Fibroblast of the conjunctiva (primary cell): ENCODE data around the gene GLYR1.
A peak's percentile ranks its signal among the peaks of the same experiment; 100 is the strongest.
"Not testable (repeated sequence)": the region's sequence is repeated elsewhere in the genome, so short reads cannot be mapped to it uniquely, and the experiment has no call there.

Source experiments
- DNase-seq: peaks from one replicate; pipeline ENCODE4 v3.0.0-alpha.2; 2010; ENCODE audit warnings: low read depth

GLYR1 gene

GRCh38 chr16:4787627-4788482, 59.2 kb downstream of the GLYR1 start, which contains the start of gene SEPTIN12:
Gene SEPTIN12 (minus strand): TSS chr16:4788345. CDS start chr16:4787645, 700 bp downstream.
- DNase-seq: no peak

- DNase-seq: no peak
Measured at GRCh38 chr16:4787068-4787467, 60.0 kb downstream of the GLYR1 start.

- DNase-seq: no peak
Measured at GRCh38 chr16:4785758-4786433, 61.2 kb downstream of the GLYR1 start.

- not testable (repeated sequence) for DNase-seq
Measured at GRCh38 chr16:4784444-4784987, 62.6 kb downstream of the GLYR1 start.

GRCh38 chr16:4783951-4784336, 63.1 kb downstream of the GLYR1 start:
- no peak for DNase-seq

GRCh38 chr16:4783251-4783950, 63.7 kb downstream of the GLYR1 start:
- no peak for DNase-seq

GRCh38 chr16:4780235-4780634, 66.9 kb downstream of the GLYR1 start:
- DNase-seq: no peak

- DNase-seq: no peak
Measured at GRCh38 chr16:4778050-4778392, 69.1 kb downstream of the GLYR1 start.

- DNase-seq: no peak
Measured at GRCh38 chr16:4777339-4778049, 69.6 kb downstream of the GLYR1 start.

- no peak for DNase-seq
Measured at GRCh38 chr16:4776141-4776705, 70.9 kb downstream of the GLYR1 start.

- DNase-seq: no peak
Measured at GRCh38 chr16:4775005-4775404, 72.1 kb downstream of the GLYR1 start.

- no peak for DNase-seq
Measured at GRCh38 chr16:4772351-4772750, 74.7 kb downstream of the GLYR1 start.

- no peak for DNase-seq
Measured at GRCh38 chr16:4771646-4772045, 75.4 kb downstream of the GLYR1 start.

- DNase-seq: no peak
Measured at GRCh38 chr16:4769306-4769638, 77.8 kb downstream of the GLYR1 start.

GRCh38 chr16:4768549-4769305, 78.4 kb downstream of the GLYR1 start:
- DNase-seq: peak; percentile 85

- no peak for DNase-seq
Measured at GRCh38 chr16:4767872-4768548, 79.1 kb downstream of the GLYR1 start.

- DNase-seq: peak; percentile 92
Measured at GRCh38 chr16:4766875-4767628, 80.0 kb downstream of the GLYR1 start, which contains the start of gene ZNF500. Gene ZNF500 (minus strand): TSS chr16:4767162. CDS start chr16:4765978, 1,184 bp downstream.

GRCh38 chr16:4765511-4766474, 81.3 kb downstream of the GLYR1 start:
- no peak for DNase-seq
